ENCODE measurements around the gene TPSD1.
"Not testable (repeated sequence)": the region's sequence is repeated elsewhere in the genome, so short reads cannot be mapped to it uniquely, and the experiment has no call there.

The TPSD1 gene

GRCh38 chr16:1255276-1256122 lies at the start of gene TPSD1:
TPSD1 (plus strand) TSS chr16:1256069; CDS start chr16:1256281, 212 bp downstream.
- not testable (repeated sequence) for DNase-seq

- no peak for DNase-seq
Measured at GRCh38 chr16:1206326-1206725, 49.5 kb upstream of the TPSD1 start.

GRCh38 chr16:1206786-1207185 lies 49.1 kb upstream of the TPSD1 start:
- no peak for DNase-seq

- DNase-seq, result no peak
Measured at GRCh38 chr16:1208239-1208830, 47.5 kb upstream of the TPSD1 start.

- no peak for DNase-seq
Measured at GRCh38 chr16:1209081-1209480, 46.8 kb upstream of the TPSD1 start.

- DNase-seq, result no peak
Measured at GRCh38 chr16:1210461-1210860, 45.4 kb upstream of the TPSD1 start.

- no peak for DNase-seq
Measured at GRCh38 chr16:1211451-1212268, 44.2 kb upstream of the TPSD1 start.

GRCh38 chr16:1212616-1213194 lies 43.2 kb upstream of the TPSD1 start:
- no peak for DNase-seq

- no peak for DNase-seq
Measured at GRCh38 chr16:1213231-1213630, 42.6 kb upstream of the TPSD1 start.

GRCh38 chr16:1213796-1214372 lies 42.0 kb upstream of the TPSD1 start:
- DNase-seq, result no peak

- no peak for DNase-seq
Measured at GRCh38 chr16:1214719-1215118, 41.1 kb upstream of the TPSD1 start.

GRCh38 chr16:1215574-1216295 lies 40.1 kb upstream of the TPSD1 start:
- no peak for DNase-seq

- DNase-seq, result no peak
Measured at GRCh38 chr16:1216296-1216619, 39.6 kb upstream of the TPSD1 start.

GRCh38 chr16:1216681-1217400 lies 39.0 kb upstream of the TPSD1 start:
- no peak for DNase-seq

- no peak for DNase-seq
Measured at GRCh38 chr16:1217526-1217925, 38.3 kb upstream of the TPSD1 start.

GRCh38 chr16:1218061-1218929 lies 37.6 kb upstream of the TPSD1 start:
- DNase-seq, result no peak

- DNase-seq, result no peak
Measured at GRCh38 chr16:1218930-1219611, 36.8 kb upstream of the TPSD1 start.

GRCh38 chr16:1220098-1220728 lies 35.7 kb upstream of the TPSD1 start:
- DNase-seq, result no peak

- no peak for DNase-seq
Measured at GRCh38 chr16:1220841-1221627, 34.8 kb upstream of the TPSD1 start.
